Mesodermal cell (in vitro differentiated cells): ENCODE data around the gene CNNM3.

Source experiments
- H3K27ac ChIP-seq: 2 replicates; pipeline ENCODE4 v1.7.0; 2013; ENCODE audit warnings: mild to moderate bottlenecking, low read depth, low read length, moderate library complexity; ENCODE audit not compliant: severe bottlenecking
- H3K36me3 ChIP-seq: 2 replicates; pipeline ENCODE4 v1.7.1; 2013; ENCODE audit warnings: mild to moderate bottlenecking, low read length, moderate library complexity; ENCODE audit not compliant: control insufficient read depth, insufficient read depth
- H3K4me1 ChIP-seq: one replicate; pipeline ENCODE4 v1.7.1; 2013; ENCODE audit warnings: mild to moderate bottlenecking, low read length; ENCODE audit not compliant: insufficient read depth, control insufficient read depth, poor library complexity, severe bottlenecking
- H3K4me3 ChIP-seq: 2 replicates; pipeline ENCODE4 v1.7.0; 2013; ENCODE audit warnings: low read length, control low read depth, mild to moderate bottlenecking; ENCODE audit not compliant: insufficient read depth, poor library complexity, severe bottlenecking; ENCODE audit errors: extremely low read depth
- H3K9me3 ChIP-seq: 2 replicates; pipeline ENCODE4 v1.7.1; 2013; ENCODE audit warnings: mild to moderate bottlenecking, low read length, moderate library complexity; ENCODE audit not compliant: control insufficient read depth
- WGBS, 2 experiments: methylation state at CpG; one replicate each; pipeline ENCODE4 v1.1.5; 2013; ENCODE audit warnings: missing lambda C conversion rate in 2 of 2; ENCODE audit not compliant: insufficient coverage in 2 of 2; 5-methylcytosine and 5-hydroxymethylcytosine counted together

CNNM3 gene

GRCh38 chr2:96809216-96809882 lies 6.7 kb upstream of the CNNM3 start:
- no peak overlapping the region for H3K27ac ChIP-seq
- WGBS, 2 experiments: 90 to 93% methylated on average over 12 of the region's 13 CpGs
- H3K36me3 ChIP-seq: no peaks in the 10 kb centered on the region
- H3K4me1 ChIP-seq: peaks cover 7% of the 10 kb centered on the region
- no peak overlapping the region for H3K4me3 ChIP-seq
- no peaks in the 10 kb centered on the region for H3K9me3 ChIP-seq

- Histone ChIP-seq H3K9me3 (no peaks in the 10 kb centered on the region), H3K4me1 (peaks cover 7% of the 10 kb centered on the region), H3K4me3 (no peak overlapping the region), H3K27ac (no peak overlapping the region), H3K36me3 (no peaks in the 10 kb centered on the region)
- WGBS, 2 experiments: 92 to 96% methylated on average over 7 to 10 of the region's 12 CpGs
Measured at GRCh38 chr2:96809951-96810782, 5.9 kb upstream of the CNNM3 start.

GRCh38 chr2:96810783-96811192 lies 5.3 kb upstream of the CNNM3 start:
- H3K4me3 ChIP-seq: no peak overlapping the region
- H3K9me3 ChIP-seq: no peaks in the 10 kb centered on the region
- peaks cover 7% of the 10 kb centered on the region for H3K4me1 ChIP-seq
- no peaks in the 10 kb centered on the region for H3K36me3 ChIP-seq
- no peak overlapping the region for H3K27ac ChIP-seq
- 82 to 93% methylated on average over 2 of the region's 5 CpGs for WGBS, 2 experiments

GRCh38 chr2:96811917-96812316 lies 4.2 kb upstream of the CNNM3 start:
- 92 to 100% methylated on average over 2 to 3 of the region's 3 CpGs for WGBS, 2 experiments
- Histone ChIP-seq H3K4me1 (peaks cover 7% of the 10 kb centered on the region), H3K9me3 (no peaks in the 10 kb centered on the region), H3K27ac (no peak overlapping the region), H3K36me3 (no peaks in the 10 kb centered on the region), H3K4me3 (no peak overlapping the region)

- Histone ChIP-seq H3K36me3 (peaks cover 7% of the 10 kb centered on the region), H3K9me3 (no peaks in the 10 kb centered on the region), H3K4me3 (no peak overlapping the region), H3K27ac (no peak overlapping the region), H3K4me1 (peaks cover 20% of the 10 kb centered on the region)
- WGBS, 2 experiments: 95 to 96% methylated on average over 3 of the region's 4 CpGs
Measured at GRCh38 chr2:96813656-96814055, 2.4 kb upstream of the CNNM3 start.

- Histone ChIP-seq H3K4me3 (peak overlapping the region; percentile 61), H3K4me1 (peaks cover 15% of the 10 kb centered on the region), H3K36me3 (peaks cover 14% of the 10 kb centered on the region), H3K27ac (no peak overlapping the region), H3K9me3 (no peaks in the 10 kb centered on the region)
- 2 to 4% methylated on average over 29 to 46 of the region's 60 CpGs for WGBS, 2 experiments
Measured at GRCh38 chr2:96815326-96816126, 542 bp upstream of the CNNM3 start.

GRCh38 chr2:96816836-96817702 lies 1.0 kb downstream of the CNNM3 start:
- H3K4me1 ChIP-seq: peaks cover 15% of the 10 kb centered on the region

GRCh38 chr2:96817882-96818281 lies 1.8 kb downstream of the CNNM3 start:
- H3K9me3 ChIP-seq: no peaks in the 10 kb centered on the region
- WGBS, 2 experiments: 82 to 87% methylated on average over 6 of the region's 8 CpGs
- peaks cover 15% of the 10 kb centered on the region for H3K4me1 ChIP-seq
- H3K4me3 ChIP-seq: peak overlapping the region; percentile 46
- peaks cover 16% of the 10 kb centered on the region for H3K36me3 ChIP-seq
- H3K27ac ChIP-seq: no peak overlapping the region

More at GRCh38 chr2:96816836-96817702, 1.0 kb downstream of the CNNM3 start:
- H3K4me3 ChIP-seq: peak overlapping the region; percentile 46
- no peaks in the 10 kb centered on the region for H3K9me3 ChIP-seq
- WGBS, 2 experiments: 1% methylated on average over 71 to 72 of the region's 89 CpGs
- no peak overlapping the region for H3K27ac ChIP-seq
- H3K36me3 ChIP-seq: peaks cover 14% of the 10 kb centered on the region

- Histone ChIP-seq H3K27ac (no peak overlapping the region), H3K4me3 (no peak overlapping the region), H3K36me3 (peaks cover 26% of the 10 kb centered on the region), H3K9me3 (no peaks in the 10 kb centered on the region), H3K4me1 (peaks cover 15% of the 10 kb centered on the region)
- WGBS, 2 experiments: 86 to 91% methylated on average over 6 to 10 of the region's 10 CpGs
Measured at GRCh38 chr2:96819128-96819875, 3.2 kb downstream of the CNNM3 start.
